ENCODE results near the gene PPCDC. TPM values are rescaled to one million over a fixed set of nuclear protein-coding genes. Genes with fewer than 3 reads are reported as not detected.

Gene PPCDC
- total and polyA plus RNA-seq, 10 of the 15 experiments (the other 5 are each of a cell fraction or from before 2014, with no cell fraction given): 32.5 to 135 (median 55.0) TPM

DNA sequence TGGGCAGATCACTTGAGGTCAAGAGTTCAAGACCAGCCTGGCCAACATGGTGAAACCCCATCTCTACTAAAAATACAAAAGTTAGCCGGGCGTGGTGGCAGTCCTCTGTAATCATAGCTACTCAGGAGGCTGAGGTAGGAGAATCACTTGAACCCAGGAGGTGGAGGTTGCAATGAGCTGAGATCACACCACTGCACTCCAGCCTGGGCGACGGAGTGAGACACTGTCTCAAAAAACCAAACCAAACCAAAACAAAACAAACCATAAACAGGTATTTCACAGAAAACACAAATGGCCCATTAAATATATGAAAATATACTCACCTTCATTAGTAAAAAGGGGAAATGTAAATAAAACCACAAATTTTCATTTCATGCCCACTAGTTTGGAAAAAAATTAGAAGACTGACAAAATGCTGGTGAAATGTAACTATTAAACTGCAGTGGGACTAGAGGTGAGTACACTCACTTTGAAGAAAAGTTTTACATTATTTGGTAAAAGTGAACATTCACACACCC lies 71.6 kb downstream of the PPCDC start (continued):
- TF ChIP-seq, protein P1, sequence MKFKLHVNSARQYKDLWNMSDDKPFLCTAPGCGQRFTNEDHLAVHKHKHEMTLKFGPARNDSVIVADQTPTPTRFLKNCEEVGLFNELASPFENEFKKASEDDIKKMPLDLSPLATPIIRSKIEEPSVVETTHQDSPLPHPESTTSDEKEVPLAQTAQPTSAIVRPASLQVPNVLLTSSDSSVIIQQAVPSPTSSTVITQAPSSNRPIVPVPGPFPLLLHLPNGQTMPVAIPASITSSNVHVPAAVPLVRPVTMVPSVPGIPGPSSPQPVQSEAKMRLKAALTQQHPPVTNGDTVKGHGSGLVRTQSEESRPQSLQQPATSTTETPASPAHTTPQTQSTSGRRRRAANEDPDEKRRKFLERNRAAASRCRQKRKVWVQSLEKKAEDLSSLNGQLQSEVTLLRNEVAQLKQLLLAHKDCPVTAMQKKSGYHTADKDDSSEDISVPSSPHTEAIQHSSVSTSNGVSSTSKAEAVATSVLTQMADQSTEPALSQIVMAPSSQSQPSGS (IDR thresholded peaks at IDR 0.05; ENCODE audit: low read length): peak; percentile 67
- TF ChIP-seq NR2F1 (conservative IDR thresholded peaks at IDR 0.05) (peak; percentile 82), RELA (IDR thresholded peaks at IDR 0.05; ENCODE audit: borderline replicate concordance, partially characterized antibody) (peak; percentile 25), RUNX3 (IDR thresholded peaks at IDR 0.05; ENCODE audit: low read length) (peak; percentile 94), MEF2B (IDR thresholded peaks at IDR 0.05; ENCODE audit: partially characterized antibody, poor library complexity, severe bottlenecking) (peak; percentile 17), ZNF384 (IDR thresholded peaks at IDR 0.05; ENCODE audit: borderline replicate concordance, low read depth, low read length) (peak; percentile 84), IKZF2 (IDR thresholded peaks at IDR 0.05) (peak in 1 of 2 experiments; percentile 12; a peak in 1 of 4 replicates), MTA2 (IDR thresholded peaks at IDR 0.05; ENCODE audit: low read depth) (peak; percentile 92), MTA3 (IDR thresholded peaks at IDR 0.05; ENCODE audit: borderline replicate concordance, low read length) (0 out of 2 replicates have a peak, but pooled peaks have one; percentile 77), TBL1XR1 (IDR thresholded peaks at IDR 0.05; ENCODE audit: low read depth, low read length) (peak; percentile 81), CBX5 (IDR thresholded peaks at IDR 0.05; ENCODE audit: low read depth) (0 out of 2 replicates have a peak, but pooled peaks have one; percentile 29), SMARCA5 (IDR thresholded peaks at IDR 0.05) (peak; percentile 23; the same call in 1 of the 2 replicates), JUND (IDR thresholded peaks at IDR 0.05; ENCODE audit: low read depth, low read length) (0 out of 2 replicates have a peak, but pooled peaks have one; percentile 36), JUNB (IDR thresholded peaks at IDR 0.05) (peak; percentile 84), SPI1 (IDR thresholded peaks at IDR 0.05; ENCODE audit: borderline replicate concordance, insufficient read depth, low read depth, low read length) (peak; percentile 34; the same call in 1 of the 2 replicates), ZNF217 (IDR thresholded peaks at IDR 0.05) (peak; percentile 97), DPF2 (IDR thresholded peaks at IDR 0.05) (peak; percentile 83)
- TF ChIP-seq, protein P2, sequence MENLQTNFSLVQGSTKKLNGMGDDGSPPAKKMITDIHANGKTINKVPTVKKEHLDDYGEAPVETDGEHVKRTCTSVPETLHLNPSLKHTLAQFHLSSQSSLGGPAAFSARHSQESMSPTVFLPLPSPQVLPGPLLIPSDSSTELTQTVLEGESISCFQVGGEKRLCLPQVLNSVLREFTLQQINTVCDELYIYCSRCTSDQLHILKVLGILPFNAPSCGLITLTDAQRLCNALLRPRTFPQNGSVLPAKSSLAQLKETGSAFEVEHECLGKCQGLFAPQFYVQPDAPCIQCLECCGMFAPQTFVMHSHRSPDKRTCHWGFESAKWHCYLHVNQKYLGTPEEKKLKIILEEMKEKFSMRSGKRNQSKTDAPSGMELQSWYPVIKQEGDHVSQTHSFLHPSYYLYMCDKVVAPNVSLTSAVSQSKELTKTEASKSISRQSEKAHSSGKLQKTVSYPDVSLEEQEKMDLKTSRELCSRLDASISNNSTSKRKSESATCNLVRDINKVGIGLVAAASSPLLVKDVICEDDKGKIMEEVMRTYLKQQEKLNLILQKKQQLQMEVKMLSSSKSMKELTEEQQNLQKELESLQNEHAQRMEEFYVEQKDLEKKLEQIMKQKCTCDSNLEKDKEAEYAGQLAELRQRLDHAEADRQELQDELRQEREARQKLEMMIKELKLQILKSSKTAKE (IDR thresholded peaks at IDR 0.05; ENCODE audit: low read depth, poor library complexity, severe bottlenecking): peak; percentile 95

Measured in GM12878 (cell line).